ENCODE data around the gene CREBZF. TPM values are rescaled to one million over a fixed set of nuclear protein-coding genes. Genes with fewer than 3 reads are reported as not detected.
A peak's percentile ranks its signal among the peaks of the same experiment; 100 is the strongest.
"Not testable (repeated sequence)": the region's sequence is repeated elsewhere in the genome, so short reads cannot be mapped to it uniquely, and the experiment has no call there.

CREBZF gene
- total RNA-seq, 1 experiment from 2014 or later, result 60.3 TPM

DNA sequence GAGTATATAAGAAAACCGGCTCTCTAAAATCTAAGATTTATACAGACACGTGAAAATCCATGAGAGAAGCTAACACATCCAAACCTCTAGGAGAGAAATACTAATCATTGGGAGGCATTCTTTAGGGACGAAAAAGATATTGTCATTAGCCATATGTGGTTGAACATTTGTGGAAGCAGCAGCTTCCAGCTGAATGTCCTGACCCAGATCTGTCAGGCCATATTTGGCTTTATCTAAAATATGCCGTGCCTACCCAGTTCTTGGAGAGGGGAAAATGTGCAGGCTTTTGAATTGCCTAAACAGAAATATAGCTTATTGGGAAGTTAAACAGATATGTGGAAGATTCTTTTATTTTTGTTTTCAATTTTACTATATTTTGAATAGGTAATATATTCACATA lies 14.6 kb upstream of the CREBZF start:
- Histone ChIP-seq H3K4me3 (no peak overlapping the region), H4K20me1 (ENCODE audit: insufficient read depth) (no peaks in the 10 kb centered on the region), H3K4me1 (replicated peaks; ENCODE audit: insufficient read depth) (no peaks in the 10 kb centered on the region), H3F3A (ENCODE audit: insufficient read depth, low read depth) (no peaks in the 10 kb centered on the region), H3K4me2 (no peak overlapping the region), H3K9me2 (ENCODE audit: insufficient read depth) (no peaks in the 10 kb centered on the region; the same call in 1 of the 2 replicates), H3K9me3 (ENCODE audit: insufficient read depth, low read depth) (peaks cover under 1% of the 10 kb centered on the region; the same call in 1 of the 2 replicates), H3K27ac (no peak overlapping the region), H3K27me3 (ENCODE audit: insufficient read depth, low read depth) (no peaks in the 10 kb centered on the region), H2AFZ (no peak overlapping the region), H3K79me2 (ENCODE audit: low read depth) (no peaks in the 10 kb centered on the region), H3K36me3 (ENCODE audit: low read depth) (no peaks in the 10 kb centered on the region)
- no peak for TF ChIP-seq EZH2 (IDR thresholded peaks at IDR 0.05; ENCODE audit: low read depth)
- TF ChIP-seq, protein P1, sequence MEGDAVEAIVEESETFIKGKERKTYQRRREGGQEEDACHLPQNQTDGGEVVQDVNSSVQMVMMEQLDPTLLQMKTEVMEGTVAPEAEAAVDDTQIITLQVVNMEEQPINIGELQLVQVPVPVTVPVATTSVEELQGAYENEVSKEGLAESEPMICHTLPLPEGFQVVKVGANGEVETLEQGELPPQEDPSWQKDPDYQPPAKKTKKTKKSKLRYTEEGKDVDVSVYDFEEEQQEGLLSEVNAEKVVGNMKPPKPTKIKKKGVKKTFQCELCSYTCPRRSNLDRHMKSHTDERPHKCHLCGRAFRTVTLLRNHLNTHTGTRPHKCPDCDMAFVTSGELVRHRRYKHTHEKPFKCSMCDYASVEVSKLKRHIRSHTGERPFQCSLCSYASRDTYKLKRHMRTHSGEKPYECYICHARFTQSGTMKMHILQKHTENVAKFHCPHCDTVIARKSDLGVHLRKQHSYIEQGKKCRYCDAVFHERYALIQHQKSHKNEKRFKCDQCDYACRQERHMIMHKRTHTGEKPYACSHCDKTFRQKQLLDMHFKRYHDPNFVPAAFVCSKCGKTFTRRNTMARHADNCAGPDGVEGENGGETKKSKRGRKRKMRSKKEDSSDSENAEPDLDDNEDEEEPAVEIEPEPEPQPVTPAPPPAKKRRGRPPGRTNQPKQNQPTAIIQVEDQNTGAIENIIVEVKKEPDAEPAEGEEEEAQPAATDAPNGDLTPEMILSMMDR (conservative IDR thresholded peaks at IDR 0.05), result no peak
- CTCF ChIA-PET, result no interaction called here
- no peak for DNase-seq
- intact Hi-C loops (cut with micrococcal nuclease; ENCODE audit: unreplicated experiment), result no loop called here
- BruUV-seq (replicated peaks), result no TSS peak
- POLR2A ChIA-PET (ENCODE audit: unreplicated experiment), result interaction anchor here (0.6 kb wide), 1 partner anchor 31 kb away, joined by 5 read pairs; no protein-coding TSS in a partner anchor

DNA sequence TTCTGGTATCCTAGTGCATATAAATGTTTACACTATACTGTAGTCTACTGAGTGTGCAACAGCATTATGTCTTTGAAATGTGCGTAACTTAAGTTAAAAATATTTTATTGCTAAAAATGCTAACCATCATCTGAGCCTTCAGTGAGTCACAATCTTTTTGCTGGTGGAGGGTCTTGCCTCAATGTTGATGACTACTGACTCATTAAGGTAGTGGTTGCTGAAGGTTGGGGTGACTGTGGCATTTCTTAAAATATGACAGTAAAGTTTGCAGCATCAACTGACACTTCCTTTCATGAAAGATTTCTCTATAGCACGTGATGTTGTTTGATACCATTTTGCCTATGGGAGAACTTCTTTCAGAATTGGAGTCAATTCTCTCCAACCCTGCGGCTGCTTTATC lies 8.5 kb upstream of the CREBZF start:
- Histone ChIP-seq H3K79me2 (ENCODE audit: low read depth) (no peaks in the 10 kb centered on the region), H4K20me1 (ENCODE audit: insufficient read depth) (no peaks in the 10 kb centered on the region), H3K4me2 (no peak overlapping the region), H3K9me2 (ENCODE audit: insufficient read depth) (no peaks in the 10 kb centered on the region; the same call in 1 of the 2 replicates), H3K4me1 (replicated peaks; ENCODE audit: insufficient read depth) (no peaks in the 10 kb centered on the region), H3K36me3 (ENCODE audit: low read depth) (no peaks in the 10 kb centered on the region), H3F3A (ENCODE audit: insufficient read depth, low read depth) (no peaks in the 10 kb centered on the region), H3K9me3 (ENCODE audit: insufficient read depth, low read depth) (peaks cover 10% of the 10 kb centered on the region; the same call in 1 of the 2 replicates), H3K27ac (no peak overlapping the region), H3K27me3 (ENCODE audit: insufficient read depth, low read depth) (no peaks in the 10 kb centered on the region), H2AFZ (no peak overlapping the region), H3K4me3 (no peak overlapping the region)
- CTCF ChIA-PET, result no interaction called here
- DNase-seq, result peak in 1 of 2 experiments; percentile 17
- no TSS peak for BruUV-seq (replicated peaks)
- intact Hi-C loops (cut with micrococcal nuclease; ENCODE audit: unreplicated experiment), result no loop called here
- POLR2A ChIA-PET (ENCODE audit: unreplicated experiment), result no interaction called here
- TF ChIP-seq EZH2 (IDR thresholded peaks at IDR 0.05; ENCODE audit: low read depth), result no peak
- TF ChIP-seq, protein P1 (conservative IDR thresholded peaks at IDR 0.05), result no peak

DNA sequence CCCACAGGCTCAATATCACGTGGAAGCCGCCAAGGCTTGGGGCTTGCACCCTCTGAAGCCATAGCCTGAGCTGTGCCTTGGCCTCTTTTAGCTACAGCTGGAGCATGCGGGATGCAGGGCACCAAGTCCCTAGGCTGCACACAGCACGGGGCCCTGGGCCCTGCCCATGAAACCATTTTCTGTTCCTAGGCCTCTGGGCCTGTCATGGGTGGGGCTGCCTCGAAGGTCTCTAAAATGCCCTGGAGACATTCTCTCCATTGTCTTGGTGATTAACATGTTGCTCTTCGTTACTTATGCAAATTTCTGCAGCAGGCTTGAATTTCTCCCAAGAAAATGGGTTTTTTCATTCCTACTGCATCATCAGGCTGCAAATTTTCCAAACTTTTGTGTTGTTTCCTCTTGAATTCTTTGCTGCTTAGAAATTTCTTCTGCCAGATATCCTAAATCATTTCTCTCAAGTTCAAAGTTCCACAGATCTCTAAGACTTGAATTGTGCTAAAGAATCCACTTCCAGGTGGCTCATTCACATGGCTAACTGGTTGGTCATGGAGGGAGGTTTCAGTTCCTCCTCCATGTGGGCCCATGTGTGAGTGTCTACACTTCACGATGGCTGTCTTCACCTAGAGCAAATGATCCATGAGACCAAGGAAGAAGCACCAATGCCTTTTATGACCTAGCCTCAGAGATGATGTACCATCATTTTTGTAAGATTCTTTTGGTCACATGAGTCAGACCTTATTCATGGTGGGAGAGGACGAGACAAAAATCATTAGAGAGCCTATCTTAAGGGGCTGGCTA lies 7.4 kb upstream of the CREBZF start:
- Histone ChIP-seq H3K27ac (no peak overlapping the region), H4K20me1 (ENCODE audit: insufficient read depth) (no peaks in the 10 kb centered on the region), H3K9me3 (ENCODE audit: insufficient read depth, low read depth) (peaks cover 10% of the 10 kb centered on the region; the same call in 1 of the 2 replicates), H3K79me2 (ENCODE audit: low read depth) (no peaks in the 10 kb centered on the region), H3K36me3 (ENCODE audit: low read depth) (no peaks in the 10 kb centered on the region), H2AFZ (no peak overlapping the region), H3K4me2 (no peak overlapping the region), H3K4me3 (no peak overlapping the region), H3F3A (ENCODE audit: insufficient read depth, low read depth) (no peaks in the 10 kb centered on the region), H3K9me2 (ENCODE audit: insufficient read depth) (no peaks in the 10 kb centered on the region; the same call in 1 of the 2 replicates), H3K27me3 (ENCODE audit: insufficient read depth, low read depth) (no peaks in the 10 kb centered on the region), H3K4me1 (replicated peaks; ENCODE audit: insufficient read depth) (no peaks in the 10 kb centered on the region)
- ChIA-PET POLR2A (ENCODE audit: unreplicated experiment) (no interaction called here), CTCF (no interaction called here)
- no peak for TF ChIP-seq EZH2 (IDR thresholded peaks at IDR 0.05; ENCODE audit: low read depth)
- TF ChIP-seq, protein P1 (conservative IDR thresholded peaks at IDR 0.05), result no peak
- intact Hi-C loops (cut with micrococcal nuclease; ENCODE audit: unreplicated experiment), result no loop called here
- BruUV-seq (replicated peaks), result no TSS peak
- peak in 1 of 2 experiments; percentile 34 for DNase-seq

DNA sequence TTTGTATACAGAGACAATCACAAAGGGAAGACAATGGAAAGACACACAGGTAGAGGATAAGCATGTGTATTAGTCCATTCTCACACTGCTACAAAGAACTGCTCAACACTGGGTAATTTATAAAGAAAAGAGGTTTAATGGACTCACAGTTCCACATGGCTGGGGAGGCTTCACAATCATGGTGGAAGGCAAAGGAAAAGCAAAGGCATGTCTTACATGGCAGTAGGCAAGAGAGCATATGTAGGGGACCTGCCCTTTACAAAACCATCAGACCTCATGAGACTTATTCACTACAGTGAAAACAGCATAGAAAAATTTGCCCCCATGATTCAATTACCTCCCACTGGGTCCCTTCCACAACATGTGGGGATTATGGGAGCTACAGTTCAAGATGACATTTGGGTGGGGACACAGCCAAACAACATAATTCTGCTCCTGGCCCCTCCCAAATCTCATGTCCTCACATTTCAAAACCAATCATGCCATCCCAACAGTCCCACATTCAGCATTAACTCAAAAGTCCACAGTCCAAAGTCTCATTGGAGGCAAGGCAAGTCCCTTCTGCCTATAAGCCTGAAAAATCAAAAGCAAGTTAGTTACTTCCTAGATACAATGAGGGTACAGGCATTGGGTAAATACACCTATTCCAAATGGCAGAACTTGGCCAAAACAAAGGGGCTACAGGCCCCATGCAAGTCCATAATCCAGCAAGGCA lies 6.2 kb upstream of the CREBZF start:
- CTCF ChIA-PET, result interaction anchor here (1.1 kb wide), 1 partner anchor 20 kb away, joined by 3 read pairs; no protein-coding TSS in a partner anchor
- H4K20me1 ChIP-seq (ENCODE audit: insufficient read depth); H3F3A ChIP-seq (ENCODE audit: insufficient read depth, low read depth); DNase-seq; H3K9me2 ChIP-seq (ENCODE audit: insufficient read depth); POLR2A ChIA-PET (ENCODE audit: unreplicated experiment); H3K36me3 ChIP-seq (ENCODE audit: low read depth); H3K9me3 ChIP-seq (ENCODE audit: insufficient read depth, low read depth); H3K79me2 ChIP-seq (ENCODE audit: low read depth); H3K27me3 ChIP-seq (ENCODE audit: insufficient read depth, low read depth); intact Hi-C loops (cut with micrococcal nuclease; ENCODE audit: unreplicated experiment); H3K4me2 ChIP-seq; H3K4me3 ChIP-seq; BruUV-seq (replicated peaks); H2AFZ ChIP-seq; H3K27ac ChIP-seq; H3K4me1 ChIP-seq (replicated peaks; ENCODE audit: insufficient read depth): not testable (repeated sequence)
